Measurements from ENCODE around the gene CHAT. TPM values are rescaled to one million over a fixed set of nuclear protein-coding genes. Genes with fewer than 3 reads are reported as not detected.

The CHAT gene
- total RNA-seq, 4 donors from 2014 or later = not detected

DNA sequence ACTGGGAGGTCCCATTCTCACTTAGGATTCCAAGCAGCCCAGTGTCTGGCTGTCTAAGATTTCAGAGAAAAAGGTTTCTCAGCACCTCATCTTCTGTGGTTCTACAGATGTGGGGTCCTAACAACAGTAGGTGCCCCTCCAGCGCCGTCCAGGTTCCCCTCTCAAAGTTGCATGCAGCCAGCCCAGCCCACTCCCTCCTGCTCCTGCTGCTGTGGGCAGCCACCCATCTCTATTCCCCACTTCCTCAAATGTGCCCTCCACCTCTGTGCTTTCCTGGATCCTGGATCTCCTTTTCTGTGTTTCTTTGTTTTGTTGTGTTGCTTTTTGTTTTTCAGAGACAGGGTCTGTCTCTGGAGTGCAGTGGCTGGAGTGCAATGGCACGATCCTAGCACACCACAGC is 17.0 kb upstream of the CHAT start:
- H3K9me3 ChIP-seq = no peaks in the 10 kb centered on the region
- H3K4me1 ChIP-seq = no peaks in the 10 kb centered on the region
- DNase-seq (no peak), ATAC-seq (no peak)
- H3K36me3 ChIP-seq = no peaks in the 10 kb centered on the region
- intact Hi-C loops (cut with DNase I; ENCODE audit: low total_unique reads) (no loop called here), in situ Hi-C loops (cut with MboI; ENCODE audit: low sequenced_read_pairs in 4 of 4) (no loop called here)
- no peak overlapping the region for H3K27ac ChIP-seq
- TF ChIP-seq, protein P1, sequence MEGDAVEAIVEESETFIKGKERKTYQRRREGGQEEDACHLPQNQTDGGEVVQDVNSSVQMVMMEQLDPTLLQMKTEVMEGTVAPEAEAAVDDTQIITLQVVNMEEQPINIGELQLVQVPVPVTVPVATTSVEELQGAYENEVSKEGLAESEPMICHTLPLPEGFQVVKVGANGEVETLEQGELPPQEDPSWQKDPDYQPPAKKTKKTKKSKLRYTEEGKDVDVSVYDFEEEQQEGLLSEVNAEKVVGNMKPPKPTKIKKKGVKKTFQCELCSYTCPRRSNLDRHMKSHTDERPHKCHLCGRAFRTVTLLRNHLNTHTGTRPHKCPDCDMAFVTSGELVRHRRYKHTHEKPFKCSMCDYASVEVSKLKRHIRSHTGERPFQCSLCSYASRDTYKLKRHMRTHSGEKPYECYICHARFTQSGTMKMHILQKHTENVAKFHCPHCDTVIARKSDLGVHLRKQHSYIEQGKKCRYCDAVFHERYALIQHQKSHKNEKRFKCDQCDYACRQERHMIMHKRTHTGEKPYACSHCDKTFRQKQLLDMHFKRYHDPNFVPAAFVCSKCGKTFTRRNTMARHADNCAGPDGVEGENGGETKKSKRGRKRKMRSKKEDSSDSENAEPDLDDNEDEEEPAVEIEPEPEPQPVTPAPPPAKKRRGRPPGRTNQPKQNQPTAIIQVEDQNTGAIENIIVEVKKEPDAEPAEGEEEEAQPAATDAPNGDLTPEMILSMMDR (IDR thresholded peaks at IDR 0.05 in 4 of 5, conservative IDR thresholded peaks at IDR 0.05 in 1 of 5) = no peak
- no peak for TF ChIP-seq POLR2A (IDR thresholded peaks at IDR 0.05)
- no peaks in the 10 kb centered on the region for H3K27me3 ChIP-seq
- H3K4me3 ChIP-seq = no peak overlapping the region

DNA sequence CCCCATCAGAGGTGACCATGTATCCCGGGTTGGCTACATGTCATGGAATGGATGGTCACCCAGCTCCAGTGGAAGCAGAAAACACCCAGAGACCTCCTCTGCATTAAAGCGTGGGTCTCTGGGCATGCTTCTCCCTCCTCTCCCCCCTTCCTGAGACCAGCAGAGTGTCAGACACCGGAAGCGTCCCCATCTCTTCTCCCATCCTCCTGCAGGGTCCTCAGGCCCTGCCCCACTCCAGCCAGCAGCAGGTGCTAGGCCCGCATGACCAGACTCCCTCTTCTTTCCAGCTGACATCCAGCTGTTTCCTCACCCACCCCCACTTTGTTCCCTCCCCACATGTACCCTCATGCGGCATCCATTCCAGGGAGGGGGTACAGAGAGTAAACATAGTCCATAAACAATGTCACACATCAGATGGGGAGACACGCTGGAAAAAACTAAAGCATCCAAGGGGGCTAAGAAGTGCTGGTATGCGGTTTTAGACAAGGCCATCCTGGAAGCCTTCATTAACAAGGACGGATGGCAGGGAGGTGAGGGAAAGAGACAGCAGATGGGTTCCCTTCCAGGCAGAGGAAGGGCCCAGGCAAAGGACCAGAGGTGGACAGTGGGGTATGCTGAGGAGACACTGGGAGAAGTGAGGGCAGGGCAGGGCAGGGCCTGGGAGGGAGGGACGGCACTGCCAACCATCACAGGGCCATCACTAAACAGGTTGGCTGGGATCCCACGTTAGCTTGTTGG is 16.2 kb upstream of the CHAT start:
- TF ChIP-seq, protein P1 (IDR thresholded peaks at IDR 0.05 in 4 of 5, conservative IDR thresholded peaks at IDR 0.05 in 1 of 5) = no peak
- TF ChIP-seq POLR2A (IDR thresholded peaks at IDR 0.05) = no peak
- intact Hi-C loops (cut with DNase I; ENCODE audit: low total_unique reads) = no loop called here
- Histone ChIP-seq H3K4me1 (no peaks in the 10 kb centered on the region), H3K36me3 (no peaks in the 10 kb centered on the region), H3K9me3 (no peaks in the 10 kb centered on the region), H3K27me3 (no peaks in the 10 kb centered on the region), H3K4me3 (no peak overlapping the region), H3K27ac (no peak overlapping the region)
- in situ Hi-C loops (cut with MboI; ENCODE audit: low sequenced_read_pairs in 4 of 4) = no loop called here
- ATAC-seq (no peak), DNase-seq (no peak)

DNA sequence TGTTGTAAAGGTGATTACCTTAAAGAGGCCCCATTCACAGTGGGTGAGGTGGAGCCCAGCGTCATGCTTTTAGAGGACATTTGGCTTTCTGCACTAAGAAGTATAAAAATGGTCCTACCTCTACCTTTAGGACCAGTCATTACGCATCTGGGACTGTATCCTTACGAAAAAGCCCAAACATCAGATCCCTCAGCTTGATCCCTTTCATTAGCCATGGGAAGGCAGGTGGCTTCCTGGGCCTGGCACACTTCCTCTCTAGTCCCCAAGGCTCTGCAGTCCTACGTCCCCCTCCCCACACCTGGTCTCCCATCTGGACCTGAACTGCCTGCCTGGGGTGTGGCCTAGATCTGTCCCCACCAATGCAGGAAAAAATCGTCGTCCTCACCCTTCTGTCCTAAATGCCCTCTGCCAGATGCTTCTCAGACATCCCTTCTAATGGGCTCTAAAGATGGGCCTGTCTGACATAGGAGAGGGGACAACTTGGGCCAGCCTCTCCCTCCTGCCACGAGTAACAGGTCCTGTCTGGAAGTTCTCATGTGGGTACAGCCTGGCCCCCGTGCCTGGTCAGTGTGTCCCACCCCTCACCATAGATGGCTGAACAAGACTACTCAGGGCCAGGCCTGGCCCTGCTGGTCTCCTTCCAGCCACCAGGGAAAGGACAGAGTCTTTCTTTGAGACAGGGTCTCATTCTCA is 15.5 kb upstream of the CHAT start:
- ATAC-seq = no peak
- Histone ChIP-seq H3K4me1 (no peaks in the 10 kb centered on the region), H3K36me3 (no peaks in the 10 kb centered on the region), H3K27ac (no peak overlapping the region), H3K27me3 (peaks cover 0 to 2% (median 0%) of the 10 kb centered on the region in 3 donors), H3K4me3 (no peak overlapping the region), H3K9me3 (no peaks in the 10 kb centered on the region)
- intact Hi-C loops (cut with DNase I; ENCODE audit: low total_unique reads) = no loop called here
- no peak for DNase-seq
- in situ Hi-C loops (cut with MboI; ENCODE audit: low sequenced_read_pairs in 4 of 4) = no loop called here
- TF ChIP-seq, protein P1 (IDR thresholded peaks at IDR 0.05 in 4 of 5, conservative IDR thresholded peaks at IDR 0.05 in 1 of 5) = no peak

DNA sequence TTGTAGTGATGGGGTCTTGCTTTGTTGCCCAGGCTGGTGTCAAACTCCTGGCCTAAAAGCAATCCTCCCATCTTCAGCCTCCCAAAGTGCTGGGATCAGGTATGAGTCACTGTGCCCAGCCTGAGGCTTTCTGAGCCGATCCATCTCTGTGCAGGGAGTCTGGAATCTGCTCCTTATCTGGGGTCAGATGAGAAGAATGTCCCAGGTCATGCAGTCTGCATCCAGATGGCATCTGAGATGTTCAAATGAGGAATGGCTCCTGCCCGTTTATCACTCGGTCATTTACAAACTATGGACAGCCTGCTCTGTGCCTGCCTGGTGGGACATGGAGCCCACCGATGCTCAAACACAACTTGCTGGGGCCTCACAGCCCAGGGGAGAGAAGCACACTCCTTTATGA is 14.9 kb upstream of the CHAT start:
- H3K4me1 ChIP-seq = no peaks in the 10 kb centered on the region
- intact Hi-C loops (cut with DNase I; ENCODE audit: low total_unique reads) = no loop called here
- H3K9me3 ChIP-seq = no peaks in the 10 kb centered on the region
- H3K27me3 ChIP-seq = peaks cover 0 to 4% (median 2%) of the 10 kb centered on the region in 3 donors
- no peak for ATAC-seq
- TF ChIP-seq POLR2A (IDR thresholded peaks at IDR 0.05) = no peak
- TF ChIP-seq, protein P1 (IDR thresholded peaks at IDR 0.05 in 4 of 5, conservative IDR thresholded peaks at IDR 0.05 in 1 of 5) = no peak
- no peak overlapping the region for H3K27ac ChIP-seq
- H3K36me3 ChIP-seq = no peaks in the 10 kb centered on the region
- in situ Hi-C loops (cut with MboI; ENCODE audit: low sequenced_read_pairs in 4 of 4) = no loop called here
- H3K4me3 ChIP-seq = no peak overlapping the region
- DNase-seq = no peak

Data from gastrocnemius medialis (tissue), 4 donors.